Skin epidermis (tissue), 12 donors: Measurements from ENCODE around the gene RUFY1.
A peak's percentile ranks its signal among the peaks of the same experiment; 100 is the strongest.
"Not testable (repeated sequence)": the region's sequence is repeated elsewhere in the genome, so short reads cannot be mapped to it uniquely, and the experiment has no call there.

Experiments
- H3K27ac ChIP-seq, 21 experiments: fragments of 200-600 bp; sonication (generic) in 11 of 21; one replicate each; pipeline ENCODE4 v1.5.0; 2020; ENCODE audit warnings: mild to moderate bottlenecking in 3 of 21, inconsistent platforms in 2 of 21, moderate library complexity in 2 of 21
- H3K4me3 ChIP-seq, 7 experiments: fragments of 200-600 bp; sonication (generic) in 2 of 7; one replicate each; pipeline ENCODE4 v1.5.0; 2020; ENCODE audit warnings: inconsistent platforms in 2 of 7, mild to moderate bottlenecking in 2 of 7, moderate library complexity in 1 of 7

The RUFY1 gene

GRCh38 chr5:179618923-179619554 is 68.7 kb downstream of the RUFY1 start:
- peak overlapping the region in 1 of 21 experiments; percentile 30 for H3K27ac ChIP-seq
- peak overlapping the region in 5 of 7 experiments; percentile 1 to 97 (median 87) for H3K4me3 ChIP-seq

GRCh38 chr5:179619776-179620175 is 69.4 kb downstream of the RUFY1 start:
- Histone ChIP-seq H3K4me3 (peak overlapping the region in 6 of 7 experiments; percentile 1 to 97 (median 82)), H3K27ac (no peak overlapping the region)

GRCh38 chr5:179620293-179620692 is 69.9 kb downstream of the RUFY1 start:
- peak overlapping the region in 2 of 21 experiments; percentile 29 to 83 for H3K27ac ChIP-seq
- peak overlapping the region; percentile 2 to 99 (median 87) for H3K4me3 ChIP-seq

DNA sequence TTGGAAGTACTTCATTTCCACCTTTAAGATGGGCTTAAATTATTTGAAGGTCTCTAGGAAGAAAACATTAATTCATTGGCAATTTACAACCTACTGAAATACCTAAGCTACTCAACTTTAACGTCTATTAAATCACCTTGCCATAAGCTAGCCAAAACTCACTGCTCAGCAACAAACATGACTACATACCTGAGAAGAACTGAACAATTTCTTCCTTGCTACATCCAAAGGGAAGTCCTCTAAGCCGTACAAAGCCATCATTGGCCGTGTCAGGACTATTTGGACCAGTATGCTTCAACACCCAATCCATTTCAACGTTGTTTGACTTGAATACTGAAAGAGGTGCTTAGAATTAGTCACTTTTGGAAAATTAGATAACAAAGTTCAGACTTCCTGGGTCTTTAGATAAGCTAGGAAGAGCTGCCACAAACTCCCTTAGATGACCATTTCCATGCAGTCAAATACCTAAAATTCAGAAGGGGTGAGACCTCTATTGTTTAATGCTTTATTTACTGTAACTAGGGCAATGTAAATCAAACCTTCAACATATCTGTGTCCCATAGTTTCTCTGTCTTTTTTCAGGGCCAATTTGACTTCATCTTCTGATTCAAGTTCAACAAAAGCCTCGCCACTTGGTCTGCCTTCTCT is 70.5 kb downstream of the RUFY1 start:
- H3K4me3 ChIP-seq: peak overlapping the region; percentile 16 to 99 (median 92)
- peak overlapping the region in 4 of 21 experiments; percentile 3 to 83 (median 30) for H3K27ac ChIP-seq

- H3K27ac ChIP-seq: peak overlapping the region in 11 of 21 experiments; percentile 21 to 99 (median 77)
- H3K4me3 ChIP-seq: peak overlapping the region; percentile 77 to 100 (median 94)
Observed at GRCh38 chr5:179621551-179622214, 71.3 kb downstream of the RUFY1 start.

- Histone ChIP-seq H3K27ac (peak within 1 kb of the TSS; percentile 97 to 100 (median 99)), H3K4me3 (peak within 1 kb of the TSS; percentile 77 to 100 (median 94))
Observed at GRCh38 chr5:179623003-179623905, 72.9 kb downstream of the RUFY1 start, which contains the start of gene HNRNPH1. TSS of gene HNRNPH1 (minus strand) at chr5:179623671. CDS start at chr5:179623133, 538 bp downstream.

DNA sequence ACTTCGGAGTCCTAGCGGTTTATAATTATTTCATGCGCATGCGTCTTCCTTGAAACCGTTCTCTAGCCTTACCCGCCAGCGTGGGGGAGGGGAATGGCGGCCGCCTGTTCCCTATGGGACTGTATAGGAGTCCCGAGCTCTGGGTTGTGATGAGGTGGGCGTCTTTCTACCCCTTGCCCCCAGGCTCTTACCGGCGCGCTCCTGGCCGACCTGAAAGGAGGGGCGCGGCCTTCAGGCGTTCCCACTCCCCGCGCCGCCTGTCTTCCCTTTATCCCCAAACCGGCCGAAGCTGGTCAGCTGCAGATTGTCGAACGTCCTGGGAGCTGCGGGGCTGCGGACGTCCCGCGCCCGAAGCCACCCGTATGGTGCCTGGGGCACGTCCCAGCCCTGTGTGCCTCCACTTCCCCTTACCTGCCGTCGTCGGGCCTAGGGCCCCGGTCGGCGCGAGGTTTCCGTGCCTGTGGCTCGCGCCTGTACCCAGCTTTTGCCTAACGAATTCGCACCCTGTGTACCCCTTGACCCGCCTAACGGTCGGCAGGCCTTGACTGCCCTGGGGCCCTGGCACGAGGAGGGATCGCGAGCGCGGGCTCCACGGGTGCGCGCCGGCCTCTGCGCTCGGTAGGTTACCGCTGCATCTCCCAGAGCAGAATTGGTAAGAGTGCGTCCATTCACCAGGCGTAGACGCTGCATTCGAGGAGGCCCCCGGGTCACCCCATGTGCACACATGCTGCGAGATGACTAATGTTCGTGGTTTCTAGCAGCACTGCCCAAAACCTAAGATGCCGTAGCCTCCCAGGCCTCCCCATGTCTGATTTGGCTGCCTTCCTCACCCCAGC is 73.8 kb downstream of the RUFY1 start:
- H3K4me3 ChIP-seq: peak overlapping the region; percentile 77 to 100 (median 94)
- peak overlapping the region; percentile 89 to 100 (median 99) for H3K27ac ChIP-seq

GRCh38 chr5:179624841-179625271 is 74.5 kb downstream of the RUFY1 start:
- peak overlapping the region in 18 of 21 experiments; percentile 43 to 100 (median 99) for H3K27ac ChIP-seq
- peak overlapping the region in 1 of 7 experiments; percentile 97 for H3K4me3 ChIP-seq

- Histone ChIP-seq H3K4me3 (peak overlapping the region; percentile 9 to 44 (median 22)), H3K27ac (peak overlapping the region in 4 of 21 experiments; percentile 21 to 54 (median 38))
Observed at GRCh38 chr5:179633501-179634369, 83.4 kb downstream of the RUFY1 start.

GRCh38 chr5:179634370-179635172 is 84.2 kb downstream of the RUFY1 start:
- not testable (repeated sequence) for H3K27ac ChIP-seq, H3K4me3 ChIP-seq

DNA sequence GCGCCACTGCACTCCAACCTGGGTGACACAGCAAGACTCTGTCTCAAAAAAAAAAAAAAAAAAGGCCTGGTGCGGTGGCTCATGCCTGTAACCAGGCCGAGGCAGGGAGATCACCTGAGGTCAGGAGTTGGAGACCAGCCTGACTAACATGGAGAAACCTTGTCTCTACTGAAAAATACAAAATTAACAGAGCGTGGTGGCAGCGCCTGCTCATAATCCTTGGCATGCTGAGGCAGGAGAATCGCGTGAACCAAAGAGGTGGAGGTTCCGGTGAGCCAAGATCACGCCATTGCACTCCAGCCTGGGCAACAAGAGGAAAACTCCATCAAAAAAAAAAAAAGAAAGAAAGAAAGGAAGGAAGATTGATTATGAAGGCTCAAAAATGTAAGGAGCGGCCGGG is 88.9 kb downstream of the RUFY1 start:
- H3K4me3 ChIP-seq: not testable (repeated sequence)
- H3K27ac ChIP-seq: peak overlapping the region in 4 of 21 experiments; percentile 11 to 50 (median 32)

GRCh38 chr5:179641745-179642144 is 91.4 kb downstream of the RUFY1 start:
- not testable (repeated sequence) for H3K27ac ChIP-seq, H3K4me3 ChIP-seq

DNA sequence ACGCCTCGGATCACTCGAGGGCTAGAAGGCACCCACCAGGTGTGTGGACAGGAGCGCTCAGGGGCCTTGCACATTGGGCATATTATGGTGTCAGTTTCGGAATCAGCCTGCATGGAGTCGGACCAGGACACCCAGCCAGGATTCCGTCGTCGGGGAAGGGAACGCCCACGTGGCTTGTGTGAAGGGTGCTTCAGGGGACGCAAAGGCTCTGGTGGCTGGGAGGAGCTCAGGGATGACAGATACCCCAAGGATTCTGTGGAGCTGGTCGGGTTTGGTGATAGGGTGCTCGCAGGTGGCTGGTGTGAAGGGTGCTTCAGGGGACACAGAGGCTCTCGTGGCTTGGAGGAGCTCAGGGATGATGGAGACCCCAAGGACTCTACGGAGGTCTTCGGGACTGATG is 92.3 kb downstream of the RUFY1 start:
- not testable (repeated sequence) for H3K4me3 ChIP-seq, H3K27ac ChIP-seq

DNA sequence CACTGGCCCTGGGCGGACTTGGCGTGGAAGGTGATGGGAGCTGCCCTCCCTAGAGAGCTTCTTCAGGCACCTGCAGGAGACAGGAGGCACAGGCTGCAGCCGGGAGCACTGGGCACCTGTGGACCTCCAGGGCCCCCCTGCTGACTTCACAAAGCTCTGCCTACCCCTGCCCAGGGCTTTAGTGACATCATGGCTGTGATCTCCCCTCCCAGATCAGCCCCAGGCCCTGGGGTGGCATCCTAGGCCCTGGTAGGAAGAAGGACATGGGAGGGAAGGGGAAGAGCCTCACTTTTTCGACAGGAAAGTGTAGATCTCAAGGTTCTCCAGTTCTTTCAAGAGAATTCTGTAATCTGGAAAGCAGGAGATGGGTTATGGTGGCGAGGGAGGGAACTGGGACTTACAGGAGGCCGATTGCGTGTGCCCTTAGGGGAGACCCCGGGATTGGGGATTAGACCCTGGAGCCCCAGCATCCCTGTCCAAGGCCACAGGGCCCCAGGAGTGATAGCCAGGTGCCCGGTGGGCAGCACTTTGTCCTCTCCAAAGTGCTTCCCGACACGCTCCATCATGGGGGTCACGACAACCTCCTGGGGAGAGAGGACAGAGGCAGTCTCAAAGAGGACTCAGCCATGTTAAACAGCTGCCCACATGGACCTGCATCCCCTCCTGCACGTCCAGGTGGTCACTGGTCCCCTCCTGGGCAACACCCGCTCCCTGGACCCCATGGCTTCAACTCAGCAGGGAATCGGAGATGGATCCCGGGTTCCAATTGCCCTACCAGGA is 93.0 kb downstream of the RUFY1 start:
- not testable (repeated sequence) for H3K27ac ChIP-seq, H3K4me3 ChIP-seq

DNA sequence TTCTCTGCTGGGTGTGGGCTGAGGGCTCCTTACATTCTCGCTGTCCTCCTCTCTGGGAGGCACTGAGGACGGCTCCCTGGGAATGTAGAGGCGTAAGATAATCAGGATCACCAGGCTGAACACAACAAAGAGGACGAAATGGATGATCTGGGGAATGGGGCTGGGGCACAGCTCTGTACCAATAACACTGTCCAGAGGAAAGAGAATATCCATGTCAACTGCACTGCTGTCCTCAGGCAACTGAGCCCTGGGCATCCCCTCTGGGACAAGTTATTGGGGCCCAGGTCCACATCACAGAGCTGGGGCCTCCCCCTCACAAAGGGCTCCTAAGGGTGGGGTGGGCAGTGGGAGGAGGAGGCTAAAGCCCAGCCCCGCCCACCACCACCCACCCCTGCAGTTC is 94.4 kb downstream of the RUFY1 start:
- not testable (repeated sequence) for H3K4me3 ChIP-seq, H3K27ac ChIP-seq

DNA sequence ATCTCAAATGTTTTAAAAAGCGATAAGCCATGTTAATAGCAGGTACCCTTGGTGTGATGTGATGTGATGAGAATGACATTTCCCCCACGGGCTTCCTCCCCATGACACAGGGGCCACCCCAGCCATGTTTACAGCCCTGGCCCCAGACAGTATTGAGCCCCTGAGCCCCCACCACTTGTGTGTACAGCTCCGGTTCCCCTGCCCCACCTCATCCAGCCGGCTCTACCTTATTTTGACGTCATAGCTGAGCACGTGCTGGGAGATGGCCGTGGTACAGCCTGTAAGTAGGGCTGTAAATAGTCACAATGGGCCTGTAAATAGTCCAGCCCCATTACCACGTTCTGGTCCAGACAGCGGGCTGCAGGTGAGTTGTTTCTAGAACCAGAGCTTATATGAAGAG is 98.1 kb downstream of the RUFY1 start:
- H3K27ac ChIP-seq: no peak overlapping the region
- H3K4me3 ChIP-seq: no peak overlapping the region
